Measurements from ENCODE around the gene YPEL1. TPM values are rescaled to one million over a fixed set of nuclear protein-coding genes. Genes with fewer than 3 reads are reported as not detected.

The YPEL1 gene
- total RNA-seq, 2 donors from 2014 or later = 1.6 to 4.4 TPM

DNA sequence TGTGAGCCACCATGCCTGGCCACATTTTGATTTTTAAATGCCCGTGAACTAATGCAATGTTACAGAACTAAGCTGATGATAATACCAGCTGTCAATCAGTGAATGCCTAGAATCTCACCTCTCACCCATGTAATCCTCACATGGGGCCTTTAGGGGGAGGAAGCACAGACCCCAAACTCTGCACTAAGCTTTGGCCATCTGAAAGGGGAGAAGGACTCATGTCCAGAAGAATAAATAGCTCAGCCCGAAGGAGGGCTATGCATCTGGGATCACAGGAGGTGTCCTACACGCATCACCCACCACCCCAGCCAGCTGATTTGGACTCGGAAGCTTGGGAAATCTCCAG, 36.0 kb upstream of the YPEL1 start:
- 96 to 100% methylated on average over 4 of the region's 4 CpGs for WGBS, 2 donors
- no peak overlapping the region for H3K27ac ChIP-seq
- DNase-seq = no peak

DNA sequence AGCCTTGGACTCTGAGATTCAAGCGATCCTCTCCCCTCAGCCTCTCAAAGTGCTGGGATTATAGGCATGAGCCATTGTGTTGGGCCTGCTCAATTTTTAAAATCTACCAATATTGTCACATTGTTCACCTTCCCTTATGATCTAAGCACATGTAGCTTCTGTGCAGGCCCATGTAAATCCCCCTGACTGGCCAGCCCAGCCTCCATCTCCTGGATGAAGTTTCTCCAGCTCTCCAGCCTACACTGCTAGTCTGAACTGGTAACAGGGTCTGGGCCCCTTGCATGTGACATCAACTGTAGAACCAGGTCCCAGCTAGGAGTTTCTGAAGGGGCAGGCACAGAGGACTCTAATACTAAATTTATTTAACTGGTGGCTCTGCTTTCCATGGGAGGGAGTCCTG, 32.8 kb upstream of the YPEL1 start:
- intact Hi-C loops (cut with DNase I) = no loop called here
- Histone ChIP-seq H3K4me1 (no peaks in the 10 kb centered on the region), H3K4me3 (no peak overlapping the region), H3K9me3 (no peaks in the 10 kb centered on the region), H3K36me3 (replicated peaks in 1 of 2; ENCODE audit: insufficient read depth in 1 of 2, low read depth in 2 of 2) (peaks cover 17 to 70% of the 10 kb centered on the region in 2 donors), H3K27me3 (no peaks in the 10 kb centered on the region), H3K27ac (no peak overlapping the region)
- no peak for ATAC-seq
- WGBS, 2 donors = 25 to 100% methylated on average over 1 of the region's 1 CpG
- TF ChIP-seq POLR2A (IDR thresholded peaks at IDR 0.05) = no peak
- TF ChIP-seq CTCF (IDR thresholded peaks at IDR 0.05) = no peak
- no peak for DNase-seq

More for the DNA sequence above, 36.0 kb upstream of the YPEL1 start:
- ATAC-seq = no peak
- H3K9me3 ChIP-seq = no peaks in the 10 kb centered on the region
- H3K36me3 ChIP-seq (replicated peaks in 1 of 2; ENCODE audit: insufficient read depth in 1 of 2, low read depth in 2 of 2) = peaks cover 12 to 43% of the 10 kb centered on the region in 2 donors
- H3K4me3 ChIP-seq = no peak overlapping the region
- no peaks in the 10 kb centered on the region for H3K27me3 ChIP-seq
- peaks cover 4% of the 10 kb centered on the region for H3K4me1 ChIP-seq
- TF ChIP-seq CTCF (IDR thresholded peaks at IDR 0.05) (no peak), POLR2A (IDR thresholded peaks at IDR 0.05) (no peak)
- intact Hi-C loops (cut with DNase I) = no loop called here

DNA sequence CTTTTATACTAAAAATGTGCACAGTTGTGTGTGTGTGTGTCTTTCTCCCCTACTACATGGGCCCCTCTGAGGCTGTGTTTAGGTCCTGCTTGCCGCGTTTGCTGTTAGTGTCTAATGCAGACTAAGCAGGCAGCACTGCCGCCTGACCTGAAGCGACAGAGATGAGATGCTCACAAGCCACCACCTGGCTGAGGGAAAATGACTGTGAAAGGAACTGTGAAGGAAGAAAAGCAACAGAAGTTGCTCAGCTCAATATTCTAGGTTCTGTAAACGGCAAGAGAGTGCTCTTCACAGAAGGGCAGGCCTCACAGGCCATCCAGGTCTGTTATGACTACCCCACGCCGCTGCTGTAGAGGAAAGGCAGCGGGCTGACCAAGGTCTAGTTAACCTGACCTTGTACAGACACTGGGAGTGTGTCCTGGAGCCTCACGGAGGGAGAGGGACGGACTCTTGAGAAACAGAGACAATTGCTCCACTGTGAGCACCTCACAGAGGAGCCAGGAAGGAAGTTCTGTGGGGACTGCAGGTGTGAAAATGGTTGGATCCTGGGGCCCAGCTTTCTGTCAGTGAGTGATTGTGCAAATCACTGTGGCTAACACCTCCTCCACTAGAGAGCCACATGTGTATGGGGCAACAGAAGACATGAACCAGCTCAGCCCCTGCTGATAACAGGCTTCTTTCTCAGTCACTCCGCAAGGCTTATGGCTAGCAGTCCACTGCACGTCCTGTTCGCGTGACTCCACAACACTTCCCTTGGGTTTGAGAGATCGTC, 31.3 kb upstream of the YPEL1 start:
- Histone ChIP-seq H3K4me1 (no peaks in the 10 kb centered on the region), H3K36me3 (replicated peaks in 1 of 2; ENCODE audit: insufficient read depth in 1 of 2, low read depth in 2 of 2) (peaks cover 17 to 71% of the 10 kb centered on the region in 2 donors), H3K9me3 (no peaks in the 10 kb centered on the region), H3K4me3 (no peak overlapping the region), H3K27me3 (no peaks in the 10 kb centered on the region), H3K27ac (no peak overlapping the region)
- WGBS, 2 donors = 79 to 88% methylated on average over 6 to 13 of the region's 15 CpGs
- intact Hi-C loops (cut with DNase I) = no loop called here
- DNase-seq (peak in 2 of 4 donors; percentile 13 to 22), ATAC-seq (no peak)
- no peak for TF ChIP-seq CTCF (IDR thresholded peaks at IDR 0.05)
- no peak for TF ChIP-seq POLR2A (IDR thresholded peaks at IDR 0.05)

DNA sequence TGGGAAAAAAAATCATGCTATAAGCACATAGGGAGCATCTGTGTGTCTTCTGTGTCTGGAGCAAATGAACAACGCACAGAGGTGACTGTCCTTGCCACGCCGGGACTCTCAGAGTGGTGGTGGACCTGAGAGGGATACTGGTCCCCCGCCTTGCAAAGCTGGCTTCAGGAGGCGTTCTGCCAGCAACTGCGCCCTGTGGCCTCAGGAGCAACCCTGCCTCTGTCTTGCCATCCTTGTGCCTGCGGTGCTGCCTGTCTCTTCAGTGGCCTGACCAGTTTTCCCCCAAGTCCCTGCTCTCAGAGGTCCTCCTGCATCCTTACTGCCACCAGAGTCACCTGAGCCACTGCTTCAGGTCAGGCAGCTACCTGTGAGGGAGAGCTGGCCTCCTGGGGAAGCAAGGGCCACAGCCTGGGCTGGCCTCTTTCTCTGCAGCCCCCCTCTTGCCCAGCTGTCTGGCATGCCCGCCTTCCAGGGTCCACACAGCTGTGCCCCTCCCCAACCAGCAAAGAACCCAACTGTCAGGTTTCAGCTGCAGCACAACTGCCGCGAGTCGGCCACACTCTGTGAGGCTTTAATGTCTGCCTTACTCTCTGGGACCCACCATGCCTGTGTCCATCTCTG, 30.4 kb upstream of the YPEL1 start:
- Histone ChIP-seq H3K36me3 (replicated peaks in 1 of 2; ENCODE audit: insufficient read depth in 1 of 2, low read depth in 2 of 2) (peaks cover 17 to 65% of the 10 kb centered on the region in 2 donors), H3K4me1 (no peaks in the 10 kb centered on the region), H3K9me3 (no peaks in the 10 kb centered on the region), H3K27me3 (no peaks in the 10 kb centered on the region), H3K4me3 (no peak overlapping the region), H3K27ac (no peak overlapping the region)
- DNase-seq (no peak), ATAC-seq (no peak)
- 87 to 96% methylated on average over 9 to 11 of the region's 11 CpGs for WGBS, 2 donors
- intact Hi-C loops (cut with DNase I) = no loop called here
- TF ChIP-seq POLR2A (IDR thresholded peaks at IDR 0.05) = no peak
- no peak for TF ChIP-seq CTCF (IDR thresholded peaks at IDR 0.05)

Measured in body of pancreas (tissue), 4 donors.